OCI-LY1 (cell line): ENCODE measurements around the gene PSPH.
"Not testable (repeated sequence)": the region's sequence is repeated elsewhere in the genome, so short reads cannot be mapped to it uniquely, and the experiment has no call there.

ENCODE experiments used
- EZH2 ChIP-seq: fragments of 200-600 bp; sonication (generic), shearing (Covaris generic); IDR thresholded peaks from 2 replicates; pipeline ENCODE4 v1.8.0; 2017; ENCODE audit warnings: borderline replicate concordance, mixed run types, mild to moderate bottlenecking, antibody characterized with exemption, low read length, moderate library complexity, mixed read lengths
- TF ChIP-seq, protein P1 (sequence below): fragments of 200-600 bp; sonication (generic), shearing (Covaris generic); IDR thresholded peaks from 2 replicates; pipeline ENCODE4 v1.5.1; 2017; ENCODE audit warnings: mild to moderate bottlenecking, antibody characterized with exemption, low read length, moderate library complexity, mixed read lengths

DNA sequence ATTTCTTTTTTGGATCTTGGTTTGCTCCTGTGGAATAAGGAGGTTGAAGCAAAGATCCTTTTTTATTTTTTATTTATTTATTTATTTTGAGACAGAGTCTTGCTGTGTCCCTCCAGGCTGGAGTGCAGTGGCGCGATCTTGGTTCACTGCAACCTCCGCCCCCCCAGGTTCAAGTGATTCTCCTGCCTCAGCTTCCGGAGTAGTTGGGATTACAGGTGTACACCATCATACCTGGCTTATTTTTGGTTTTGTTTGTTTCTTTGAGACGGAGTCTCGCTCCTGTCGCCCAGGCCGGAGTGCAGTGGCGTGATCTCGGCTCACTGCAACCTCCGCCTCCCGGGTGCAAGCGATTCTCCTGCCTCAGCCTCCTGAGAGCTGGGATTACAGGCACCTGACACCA is 15.1 kb upstream of the PSPH start:
- TF ChIP-seq EZH2: not testable (repeated sequence)
- TF ChIP-seq, protein P1, sequence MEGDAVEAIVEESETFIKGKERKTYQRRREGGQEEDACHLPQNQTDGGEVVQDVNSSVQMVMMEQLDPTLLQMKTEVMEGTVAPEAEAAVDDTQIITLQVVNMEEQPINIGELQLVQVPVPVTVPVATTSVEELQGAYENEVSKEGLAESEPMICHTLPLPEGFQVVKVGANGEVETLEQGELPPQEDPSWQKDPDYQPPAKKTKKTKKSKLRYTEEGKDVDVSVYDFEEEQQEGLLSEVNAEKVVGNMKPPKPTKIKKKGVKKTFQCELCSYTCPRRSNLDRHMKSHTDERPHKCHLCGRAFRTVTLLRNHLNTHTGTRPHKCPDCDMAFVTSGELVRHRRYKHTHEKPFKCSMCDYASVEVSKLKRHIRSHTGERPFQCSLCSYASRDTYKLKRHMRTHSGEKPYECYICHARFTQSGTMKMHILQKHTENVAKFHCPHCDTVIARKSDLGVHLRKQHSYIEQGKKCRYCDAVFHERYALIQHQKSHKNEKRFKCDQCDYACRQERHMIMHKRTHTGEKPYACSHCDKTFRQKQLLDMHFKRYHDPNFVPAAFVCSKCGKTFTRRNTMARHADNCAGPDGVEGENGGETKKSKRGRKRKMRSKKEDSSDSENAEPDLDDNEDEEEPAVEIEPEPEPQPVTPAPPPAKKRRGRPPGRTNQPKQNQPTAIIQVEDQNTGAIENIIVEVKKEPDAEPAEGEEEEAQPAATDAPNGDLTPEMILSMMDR: not testable (repeated sequence)
